ENCODE data around the gene EXD3. TPM values are rescaled to one million over a fixed set of nuclear protein-coding genes. Genes with fewer than 3 reads are reported as not detected.
"Not testable (repeated sequence)": the region's sequence is repeated elsewhere in the genome, so short reads cannot be mapped to it uniquely, and the experiment has no call there.

The EXD3 gene
- total RNA-seq, 4 donors from 2014 or later, result 13.8 to 25.7 (median 17.7) TPM

DNA sequence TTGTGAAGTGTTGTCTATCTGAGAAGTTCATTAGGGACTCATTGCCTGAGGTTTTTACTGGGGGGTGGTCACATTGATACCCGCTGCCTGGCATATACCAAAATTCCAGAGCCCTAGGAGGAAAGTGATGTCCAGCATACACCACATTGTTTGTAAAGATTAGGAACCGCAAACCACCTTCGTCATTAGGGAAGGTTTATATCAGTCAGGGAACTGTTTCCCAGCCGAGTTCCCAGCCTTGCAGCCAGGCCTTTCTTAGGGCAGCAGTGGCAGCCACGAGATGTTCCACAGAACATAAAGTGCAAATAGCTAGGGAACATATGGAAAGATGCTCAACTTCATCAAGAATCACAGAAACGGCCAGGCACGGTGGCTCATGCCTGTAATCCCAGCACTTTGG is 80.5 kb downstream of the EXD3 start:
- WGBS, 2 donors, result 76 to 89% methylated on average over 7 of the region's 7 CpGs
- peak in 1 of 2 donors; percentile 34 for DNase-seq (ENCODE audit: low spot score in 2 of 2)
- TF ChIP-seq POLR2A (IDR thresholded peaks at IDR 0.05), result no peak
- TF ChIP-seq, protein P1, sequence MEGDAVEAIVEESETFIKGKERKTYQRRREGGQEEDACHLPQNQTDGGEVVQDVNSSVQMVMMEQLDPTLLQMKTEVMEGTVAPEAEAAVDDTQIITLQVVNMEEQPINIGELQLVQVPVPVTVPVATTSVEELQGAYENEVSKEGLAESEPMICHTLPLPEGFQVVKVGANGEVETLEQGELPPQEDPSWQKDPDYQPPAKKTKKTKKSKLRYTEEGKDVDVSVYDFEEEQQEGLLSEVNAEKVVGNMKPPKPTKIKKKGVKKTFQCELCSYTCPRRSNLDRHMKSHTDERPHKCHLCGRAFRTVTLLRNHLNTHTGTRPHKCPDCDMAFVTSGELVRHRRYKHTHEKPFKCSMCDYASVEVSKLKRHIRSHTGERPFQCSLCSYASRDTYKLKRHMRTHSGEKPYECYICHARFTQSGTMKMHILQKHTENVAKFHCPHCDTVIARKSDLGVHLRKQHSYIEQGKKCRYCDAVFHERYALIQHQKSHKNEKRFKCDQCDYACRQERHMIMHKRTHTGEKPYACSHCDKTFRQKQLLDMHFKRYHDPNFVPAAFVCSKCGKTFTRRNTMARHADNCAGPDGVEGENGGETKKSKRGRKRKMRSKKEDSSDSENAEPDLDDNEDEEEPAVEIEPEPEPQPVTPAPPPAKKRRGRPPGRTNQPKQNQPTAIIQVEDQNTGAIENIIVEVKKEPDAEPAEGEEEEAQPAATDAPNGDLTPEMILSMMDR (IDR thresholded peaks at IDR 0.05), result no peak
- intact Hi-C loops (cut with DNase I; ENCODE audit: low total_unique reads), result no loop called here
- no peak overlapping the region for H3K4me3 ChIP-seq (ENCODE audit: low read depth, poor library complexity, severe bottlenecking)

DNA sequence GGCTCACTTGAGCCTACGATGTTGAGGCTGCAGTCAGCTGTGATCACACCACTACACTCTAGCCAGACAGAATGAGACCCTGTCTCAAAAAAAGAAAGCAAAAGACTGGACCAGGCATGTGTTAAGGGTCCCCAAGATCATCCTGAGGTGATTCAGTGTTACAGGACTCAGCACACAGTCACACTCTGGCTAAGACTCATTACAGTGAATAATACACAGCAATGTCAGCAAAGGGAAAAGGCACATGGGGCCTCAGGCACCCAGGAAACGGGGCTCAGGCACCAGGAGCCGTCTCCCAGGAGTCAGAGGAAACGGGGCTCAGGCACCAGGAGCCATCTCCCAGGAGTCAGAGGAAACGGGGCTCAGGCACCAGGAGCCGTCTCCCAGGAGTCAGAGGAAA is 81.7 kb downstream of the EXD3 start:
- DNase-seq (ENCODE audit: low spot score in 2 of 2), result peak in 1 of 2 donors; percentile 6
- 90% methylated on average over 4 to 6 of the region's 6 CpGs for WGBS, 2 donors
- intact Hi-C loops (cut with DNase I; ENCODE audit: low total_unique reads), result no loop called here
- no peak for TF ChIP-seq POLR2A (IDR thresholded peaks at IDR 0.05)
- TF ChIP-seq, protein P1 (IDR thresholded peaks at IDR 0.05), result no peak
- no peak overlapping the region for H3K4me3 ChIP-seq (ENCODE audit: low read depth, poor library complexity, severe bottlenecking)

DNA sequence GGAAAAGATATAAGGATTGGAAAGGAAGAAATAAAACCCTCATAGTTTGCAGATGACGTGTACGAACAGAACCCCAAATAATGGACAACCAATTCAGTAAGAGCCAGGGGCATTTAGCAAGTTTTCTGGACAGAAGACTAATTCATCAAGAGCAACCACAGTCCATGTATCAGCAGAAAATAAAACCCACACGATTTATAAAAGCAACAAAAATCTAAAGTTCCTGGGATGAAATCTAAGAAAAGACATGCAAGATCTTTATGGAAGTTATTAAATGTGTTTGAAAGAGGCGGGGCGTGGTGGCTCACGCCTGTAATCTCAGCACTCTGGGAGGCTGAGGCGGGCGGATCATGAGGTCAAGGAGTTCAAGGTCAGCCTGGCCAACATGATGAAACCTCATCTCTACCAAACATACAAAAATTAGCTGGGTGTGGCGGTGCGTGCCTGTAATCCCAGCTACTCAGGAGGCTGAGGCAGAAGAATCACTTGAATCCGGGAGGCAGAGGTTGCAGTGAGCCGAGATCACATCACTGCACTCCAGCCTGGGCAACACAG is 83.0 kb downstream of the EXD3 start:
- intact Hi-C loops (cut with DNase I; ENCODE audit: low total_unique reads); H3K4me3 ChIP-seq (ENCODE audit: low read depth, poor library complexity, severe bottlenecking): not testable (repeated sequence)
- DNase-seq (ENCODE audit: low spot score in 2 of 2), result peak in 1 of 2 donors; percentile 20
- WGBS, 2 donors, result 88 to 91% methylated on average over 12 of the region's 12 CpGs

DNA sequence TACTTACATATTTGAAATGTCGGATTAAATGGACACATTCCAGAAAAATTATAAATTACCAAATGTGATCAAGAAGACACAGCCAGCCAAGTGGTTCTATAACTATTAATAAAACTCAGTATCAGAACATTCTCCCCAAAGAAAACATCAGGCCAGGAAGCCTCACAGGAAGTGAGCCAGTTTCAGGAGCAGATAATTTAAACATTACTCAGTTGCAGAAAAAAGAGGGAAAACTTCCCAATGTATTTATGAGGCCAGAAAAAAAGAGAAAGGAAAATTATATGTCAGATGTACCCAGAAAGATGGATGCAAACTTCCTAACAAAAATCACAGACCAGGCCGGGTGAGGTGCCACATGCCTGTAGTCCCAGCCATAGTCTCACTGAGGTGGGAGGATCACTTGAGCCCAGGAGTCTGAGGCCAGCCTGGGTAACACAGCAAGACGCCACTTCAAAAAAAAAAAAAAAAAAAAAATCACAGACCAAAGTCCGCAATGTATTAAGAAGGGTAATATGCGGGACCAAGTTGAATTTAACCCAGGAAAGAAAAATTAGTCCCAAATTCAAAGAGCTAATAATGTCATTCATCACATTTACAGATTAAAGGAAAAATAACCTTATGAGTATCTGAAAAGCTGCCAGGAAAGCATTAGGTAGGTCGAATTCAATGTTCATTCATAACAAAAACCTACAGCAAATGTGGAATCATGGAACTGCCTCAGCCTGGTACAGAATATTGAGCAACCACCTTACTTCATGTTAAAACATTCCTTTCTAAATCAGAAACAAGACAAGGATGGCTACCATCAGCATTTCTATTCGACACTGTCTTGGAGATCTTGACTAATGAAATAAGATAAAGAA is 83.7 kb downstream of the EXD3 start:
- peak in 1 of 2 donors; percentile 7 for DNase-seq (ENCODE audit: low spot score in 2 of 2)
- WGBS, 2 donors, result 75% methylated on average over 7 of the region's 7 CpGs
- intact Hi-C loops (cut with DNase I; ENCODE audit: low total_unique reads), result no loop called here
- TF ChIP-seq, protein P1 (IDR thresholded peaks at IDR 0.05), result no peak
- no peak for TF ChIP-seq POLR2A (IDR thresholded peaks at IDR 0.05)
- no peak overlapping the region for H3K4me3 ChIP-seq (ENCODE audit: low read depth, poor library complexity, severe bottlenecking)

DNA sequence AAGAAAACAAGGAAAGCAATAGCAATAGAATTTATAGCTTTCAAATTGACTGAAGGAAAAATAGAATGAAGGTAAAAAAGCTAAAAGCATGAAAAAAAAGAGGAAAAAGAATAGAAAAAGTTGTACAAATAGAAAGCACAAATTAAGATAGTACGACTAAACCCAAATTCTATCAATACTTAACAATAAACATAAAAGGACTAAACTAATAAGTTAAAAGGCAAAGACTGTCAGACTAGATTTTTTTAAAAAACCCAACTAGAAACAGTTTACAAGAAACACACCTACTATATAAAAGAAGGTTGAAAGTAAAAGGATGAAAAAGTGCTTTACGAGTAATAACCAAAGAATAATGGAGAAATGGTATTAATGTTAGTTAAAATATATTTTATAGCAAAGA is 86.2 kb downstream of the EXD3 start:
- intact Hi-C loops (cut with DNase I; ENCODE audit: low total_unique reads), result no loop called here
- TF ChIP-seq, protein P1 (IDR thresholded peaks at IDR 0.05), result no peak
- no peak for TF ChIP-seq POLR2A (IDR thresholded peaks at IDR 0.05)
- no peak for DNase-seq (ENCODE audit: low spot score in 2 of 2)
- no peak overlapping the region for H3K4me3 ChIP-seq (ENCODE audit: low read depth, poor library complexity, severe bottlenecking)
- 93 to 94% methylated on average over 2 of the region's 2 CpGs for WGBS, 2 donors

DNA sequence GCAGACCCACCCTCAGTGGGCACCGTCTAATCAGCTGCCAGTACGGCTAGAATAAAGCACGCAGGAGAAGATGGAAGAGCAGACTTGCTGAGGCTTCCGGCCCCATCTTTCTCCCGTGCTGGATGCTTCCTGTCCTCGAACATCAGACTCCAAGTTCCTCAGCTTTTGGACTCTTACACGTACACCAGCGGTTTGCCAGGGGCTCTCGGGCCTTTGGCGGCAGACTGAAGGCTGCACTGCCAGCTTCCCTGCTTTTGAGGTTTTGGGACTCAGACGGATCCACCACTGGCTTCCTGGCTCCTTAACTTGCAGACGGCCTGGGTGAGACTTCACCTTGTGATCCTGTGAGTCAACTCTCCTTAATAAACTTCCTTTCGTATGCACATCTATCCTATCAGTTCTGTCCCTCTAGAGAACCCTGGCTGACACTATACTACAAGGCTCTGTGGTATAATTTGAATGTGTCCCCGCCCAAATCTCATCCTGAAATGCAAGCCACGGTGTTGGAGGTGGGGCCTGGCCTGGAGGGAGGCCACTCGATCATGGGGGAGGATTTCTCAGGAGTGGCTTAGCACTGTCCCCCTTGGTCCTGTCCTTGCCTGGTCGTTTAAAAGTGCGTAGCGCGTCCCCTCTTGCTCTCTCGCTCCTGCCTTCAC is 89.8 kb downstream of the EXD3 start:
- intact Hi-C loops (cut with DNase I; ENCODE audit: low total_unique reads), result no loop called here
- TF ChIP-seq, protein P1 (IDR thresholded peaks at IDR 0.05), result no peak
- TF ChIP-seq POLR2A (IDR thresholded peaks at IDR 0.05), result no peak
- peak in 1 of 2 donors; percentile 46 for DNase-seq (ENCODE audit: low spot score in 2 of 2)
- no peak overlapping the region for H3K4me3 ChIP-seq (ENCODE audit: low read depth, poor library complexity, severe bottlenecking)
- 76 to 85% methylated on average over 21 of the region's 21 CpGs for WGBS, 2 donors
